Breast epithelium (tissue), 3 donors: Measurements from ENCODE around the gene ITIH6.

Experiments used
- POLR2A ChIP-seq: fragments of 450-650 bp; IDR thresholded peaks from one replicate; pipeline ENCODE4 v1.6.1; 2016; ENCODE audit warnings: antibody characterized with exemption, mild to moderate bottlenecking, moderate library complexity
- TF ChIP-seq, protein P1 (sequence below), 3 donors: fragments of 450-650 bp; IDR thresholded peaks; one replicate each; pipeline ENCODE4 v1.5.1; 2016 to 2017; ENCODE audit warnings: antibody characterized with exemption in 3 of 3, mild to moderate bottlenecking in 3 of 3, moderate library complexity in 3 of 3

DNA sequence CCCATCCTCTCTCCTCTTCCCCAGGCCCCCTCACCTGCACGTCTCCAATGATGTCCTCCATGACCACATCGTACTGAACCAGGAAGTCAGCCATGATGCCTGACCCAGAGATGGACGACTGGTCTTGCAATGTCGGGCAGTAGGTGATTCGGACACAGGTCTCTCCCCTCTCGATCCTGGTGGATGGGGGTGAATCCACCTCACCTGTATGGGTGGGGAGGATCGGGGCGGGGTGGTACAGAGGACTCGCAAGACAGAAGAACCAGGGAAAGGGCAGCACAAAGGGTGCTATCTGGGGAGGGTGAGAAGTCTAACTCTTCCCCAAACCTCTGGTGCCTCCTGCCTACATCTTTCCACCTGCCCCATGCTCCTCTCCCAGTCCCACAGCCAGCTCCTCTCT lies 9.6 kb downstream of the ITIH6 start:
- TF ChIP-seq, protein P1, sequence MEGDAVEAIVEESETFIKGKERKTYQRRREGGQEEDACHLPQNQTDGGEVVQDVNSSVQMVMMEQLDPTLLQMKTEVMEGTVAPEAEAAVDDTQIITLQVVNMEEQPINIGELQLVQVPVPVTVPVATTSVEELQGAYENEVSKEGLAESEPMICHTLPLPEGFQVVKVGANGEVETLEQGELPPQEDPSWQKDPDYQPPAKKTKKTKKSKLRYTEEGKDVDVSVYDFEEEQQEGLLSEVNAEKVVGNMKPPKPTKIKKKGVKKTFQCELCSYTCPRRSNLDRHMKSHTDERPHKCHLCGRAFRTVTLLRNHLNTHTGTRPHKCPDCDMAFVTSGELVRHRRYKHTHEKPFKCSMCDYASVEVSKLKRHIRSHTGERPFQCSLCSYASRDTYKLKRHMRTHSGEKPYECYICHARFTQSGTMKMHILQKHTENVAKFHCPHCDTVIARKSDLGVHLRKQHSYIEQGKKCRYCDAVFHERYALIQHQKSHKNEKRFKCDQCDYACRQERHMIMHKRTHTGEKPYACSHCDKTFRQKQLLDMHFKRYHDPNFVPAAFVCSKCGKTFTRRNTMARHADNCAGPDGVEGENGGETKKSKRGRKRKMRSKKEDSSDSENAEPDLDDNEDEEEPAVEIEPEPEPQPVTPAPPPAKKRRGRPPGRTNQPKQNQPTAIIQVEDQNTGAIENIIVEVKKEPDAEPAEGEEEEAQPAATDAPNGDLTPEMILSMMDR (IDR thresholded peaks at IDR 0.05): no peak
- TF ChIP-seq POLR2A: no peak
